DND-41 (cell line): ENCODE data around the gene CCDC138.

Experiments used
- ATAC-seq: fragments of 200-7000 bp; cut with Tn5 transposase; 3 replicates; pipeline ENCODE4 v1.9.1; 2021; ENCODE audit warnings: low read depth; ENCODE audit not compliant: insufficient read depth
- DNase-seq: peaks from one replicate; pipeline ENCODE4 v3.0.0-alpha.2; 2020
- H2AFZ ChIP-seq: 2 replicates; pipeline ENCODE4 v1.6.0; 2012; ENCODE audit warnings: low read depth, low read length
- H3K27ac ChIP-seq: 2 replicates; pipeline ENCODE4 v1.5.1; 2012; ENCODE audit warnings: low read length, inconsistent platforms
- H3K27me3 ChIP-seq: fragments of 200-600 bp; sonication (generic); 2 replicates; pipeline ENCODE4 v1.6.0; 2012; ENCODE audit warnings: low read length, mild to moderate bottlenecking, inconsistent platforms; ENCODE audit not compliant: insufficient read depth, poor library complexity
- H3K36me3 ChIP-seq: 2 replicates; pipeline ENCODE4 v1.5.1; 2012; ENCODE audit warnings: low read length, inconsistent platforms; ENCODE audit not compliant: insufficient read depth
- H3K4me1 ChIP-seq: 2 replicates; pipeline ENCODE4 v1.5.1; 2012; ENCODE audit warnings: mild to moderate bottlenecking, low read length; ENCODE audit not compliant: insufficient read depth
- H3K4me2 ChIP-seq: 2 replicates; pipeline ENCODE4 v1.6.0; 2012; ENCODE audit warnings: mild to moderate bottlenecking, moderate library complexity, low read length, inconsistent platforms; ENCODE audit not compliant: insufficient read depth
- H3K4me3 ChIP-seq, 2 experiments: fragments of 200-600 bp in 1 of 2; shearing (Covaris generic) in 1 of 2; 2 replicates each; pipeline ENCODE4 v1.5.1; 2012 to 2016; ENCODE audit warnings: inconsistent platforms in 2 of 2, low read length in 2 of 2, mild to moderate bottlenecking in 2 of 2, low read depth in 1 of 2, moderate library complexity in 1 of 2
- H3K79me2 ChIP-seq: 2 replicates; pipeline ENCODE4 v1.6.0; 2012; ENCODE audit warnings: low read length, inconsistent platforms; ENCODE audit not compliant: insufficient read depth
- H3K9ac ChIP-seq: 2 replicates; pipeline ENCODE4 v1.6.0; 2012; ENCODE audit warnings: low read depth, mild to moderate bottlenecking, inconsistent platforms, low read length, moderate library complexity
- H3K9me3 ChIP-seq: 2 replicates; pipeline ENCODE4 v1.5.1; 2012; ENCODE audit warnings: low read length, moderate library complexity, mild to moderate bottlenecking, inconsistent platforms; ENCODE audit not compliant: insufficient read depth, severe bottlenecking
- H4K20me1 ChIP-seq: 2 replicates; pipeline ENCODE4 v1.6.0; 2012; ENCODE audit warnings: low read length; ENCODE audit not compliant: insufficient read depth
- EZH2 ChIP-seq: IDR thresholded peaks from 3 replicates; pipeline ENCODE4 v1.6.1; 2012; ENCODE audit warnings: borderline replicate concordance, low read depth, mild to moderate bottlenecking, moderate library complexity, low read length, inconsistent platforms; ENCODE audit not compliant: severe bottlenecking
- TF ChIP-seq, protein P1 (sequence below): IDR thresholded peaks from 2 replicates; pipeline ENCODE4 v1.5.1; 2012; ENCODE audit warnings: borderline replicate concordance, low read length, moderate library complexity, mild to moderate bottlenecking; ENCODE audit not compliant: poor library complexity, severe bottlenecking; ENCODE audit errors: extremely low read depth

CCDC138 gene

DNA sequence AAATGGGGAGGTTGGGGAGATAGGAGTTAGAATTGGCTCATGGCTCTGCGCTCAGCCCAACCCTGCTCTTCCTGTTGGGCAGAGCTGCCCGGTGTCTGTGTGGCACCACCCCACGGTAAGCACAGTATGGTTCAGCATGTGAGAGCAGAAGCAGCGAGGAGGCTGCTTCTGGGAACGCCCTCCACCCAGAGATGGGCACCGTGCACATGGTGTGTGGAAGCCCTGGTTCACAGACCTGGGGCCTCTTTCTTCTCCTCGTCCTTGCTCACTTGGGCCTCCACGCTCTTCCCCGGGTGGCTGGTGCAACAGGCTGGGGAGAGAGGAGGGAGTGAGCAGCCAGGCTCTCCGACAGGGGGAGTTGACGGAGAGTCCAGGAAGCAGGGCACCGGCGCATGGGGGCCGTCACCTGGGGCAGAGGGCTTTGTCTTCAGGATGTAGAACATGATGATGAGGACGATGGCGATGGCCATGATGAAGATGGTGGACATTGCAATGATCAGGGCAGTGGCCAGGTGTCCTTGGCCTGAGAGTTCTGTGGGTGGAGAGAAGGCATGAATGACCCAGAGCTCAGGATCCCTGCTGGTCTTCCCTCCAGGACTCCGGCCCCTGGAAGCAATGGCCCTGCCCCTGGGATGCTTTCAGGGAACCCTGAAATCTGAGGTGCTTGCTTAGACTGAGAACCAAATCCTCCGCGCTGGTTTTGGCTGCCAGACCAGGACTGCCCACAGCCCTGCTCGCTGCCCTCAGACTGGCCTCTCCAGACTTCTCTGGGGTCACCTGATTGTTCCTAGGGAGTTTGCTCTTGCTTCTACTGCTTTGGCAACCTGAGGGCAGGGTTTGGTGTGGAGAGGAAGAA, 124.2 kb downstream of the CCDC138 start:
- TF ChIP-seq, protein P1, sequence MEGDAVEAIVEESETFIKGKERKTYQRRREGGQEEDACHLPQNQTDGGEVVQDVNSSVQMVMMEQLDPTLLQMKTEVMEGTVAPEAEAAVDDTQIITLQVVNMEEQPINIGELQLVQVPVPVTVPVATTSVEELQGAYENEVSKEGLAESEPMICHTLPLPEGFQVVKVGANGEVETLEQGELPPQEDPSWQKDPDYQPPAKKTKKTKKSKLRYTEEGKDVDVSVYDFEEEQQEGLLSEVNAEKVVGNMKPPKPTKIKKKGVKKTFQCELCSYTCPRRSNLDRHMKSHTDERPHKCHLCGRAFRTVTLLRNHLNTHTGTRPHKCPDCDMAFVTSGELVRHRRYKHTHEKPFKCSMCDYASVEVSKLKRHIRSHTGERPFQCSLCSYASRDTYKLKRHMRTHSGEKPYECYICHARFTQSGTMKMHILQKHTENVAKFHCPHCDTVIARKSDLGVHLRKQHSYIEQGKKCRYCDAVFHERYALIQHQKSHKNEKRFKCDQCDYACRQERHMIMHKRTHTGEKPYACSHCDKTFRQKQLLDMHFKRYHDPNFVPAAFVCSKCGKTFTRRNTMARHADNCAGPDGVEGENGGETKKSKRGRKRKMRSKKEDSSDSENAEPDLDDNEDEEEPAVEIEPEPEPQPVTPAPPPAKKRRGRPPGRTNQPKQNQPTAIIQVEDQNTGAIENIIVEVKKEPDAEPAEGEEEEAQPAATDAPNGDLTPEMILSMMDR: no peak
- TF ChIP-seq EZH2: no peak
- Histone ChIP-seq H3K9ac (no peak overlapping the region), H3K4me2 (no peak overlapping the region), H3K79me2 (no peaks in the 10 kb centered on the region), H3K9me3 (no peaks in the 10 kb centered on the region), H3K36me3 (no peaks in the 10 kb centered on the region), H3K27ac (no peak overlapping the region; the same call in 1 of the 2 replicates), H2AFZ (no peak overlapping the region), H3K4me3 (no peak overlapping the region), H3K27me3 (no peaks in the 10 kb centered on the region), H4K20me1 (no peaks in the 10 kb centered on the region), H3K4me1 (no peaks in the 10 kb centered on the region; the same call in 1 of the 2 replicates)
- DNase-seq (peak; percentile 3), ATAC-seq (peak; percentile 41; the same call in 1 of the 3 replicates)

DNA sequence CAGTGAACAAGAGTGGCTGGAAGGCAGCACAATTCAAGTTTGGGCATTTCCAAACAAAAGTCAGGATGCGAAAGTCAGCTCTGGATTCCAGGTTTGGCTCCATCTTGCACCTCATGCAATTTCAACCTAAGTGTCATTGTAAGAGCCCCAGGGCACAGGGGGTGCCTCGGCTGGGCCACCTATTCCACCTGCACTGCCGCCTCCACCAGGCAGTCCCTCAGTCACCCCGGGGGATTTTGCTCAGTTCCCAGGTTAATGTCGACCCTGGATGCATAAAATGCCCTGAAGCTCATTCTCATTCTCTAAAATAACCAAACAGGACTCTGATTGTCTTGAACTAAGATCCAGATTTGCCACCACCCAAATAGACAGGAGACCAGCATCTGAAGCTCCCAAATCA, 124.8 kb downstream of the CCDC138 start:
- Histone ChIP-seq H3K4me1 (no peaks in the 10 kb centered on the region; the same call in none of the 2 replicates), H4K20me1 (no peaks in the 10 kb centered on the region), H3K36me3 (no peaks in the 10 kb centered on the region), H3K9me3 (no peaks in the 10 kb centered on the region), H2AFZ (no peak overlapping the region), H3K27ac (no peak overlapping the region), H3K4me3 (no peak overlapping the region), H3K27me3 (no peaks in the 10 kb centered on the region), H3K79me2 (no peaks in the 10 kb centered on the region), H3K9ac (no peak overlapping the region), H3K4me2 (no peak overlapping the region)
- DNase-seq: no peak
- no peak for TF ChIP-seq EZH2
- TF ChIP-seq, protein P1: no peak
- ATAC-seq: no peak

- Histone ChIP-seq H4K20me1 (no peaks in the 10 kb centered on the region), H3K4me2 (no peak overlapping the region), H3K36me3 (no peaks in the 10 kb centered on the region), H3K79me2 (no peaks in the 10 kb centered on the region), H3K9me3 (no peaks in the 10 kb centered on the region), H3K4me3 (no peak overlapping the region), H3K27me3 (no peaks in the 10 kb centered on the region), H3K27ac (no peak overlapping the region), H3K4me1 (no peaks in the 10 kb centered on the region; the same call in none of the 2 replicates), H3K9ac (no peak overlapping the region), H2AFZ (no peak overlapping the region)
- no peak for ATAC-seq
- no peak for TF ChIP-seq EZH2
- TF ChIP-seq, protein P1: no peak
- no peak for DNase-seq
Measured at GRCh38 chr2:108911807-108912628, 125.4 kb downstream of the CCDC138 start.
